OCI-LY1 (cell line): ENCODE data around the gene CDC34.

Experiments
- CTCF ChIP-seq: fragments of 200-600 bp; sonication (generic), shearing (Covaris generic); IDR thresholded peaks from 2 replicates; pipeline ENCODE4 v1.5.1; 2017; ENCODE audit warnings: mild to moderate bottlenecking, antibody characterized with exemption, low read length, moderate library complexity, mixed read lengths
- EZH2 ChIP-seq: fragments of 200-600 bp; sonication (generic), shearing (Covaris generic); IDR thresholded peaks from 2 replicates; pipeline ENCODE4 v1.8.0; 2017; ENCODE audit warnings: borderline replicate concordance, mixed run types, mild to moderate bottlenecking, antibody characterized with exemption, low read length, moderate library complexity, mixed read lengths

GRCh38 chr19:583198-583967 lies 51.8 kb downstream of the CDC34 start:
- TF ChIP-seq CTCF (no peak), EZH2 (no peak)
